ENCODE results near the gene TMEM184B.

Gene TMEM184B

GRCh38 chr22:38272373-38273134, at the start of gene TMEM184B:
TMEM184B (minus strand) TSS chr22:38273010; CDS start chr22:38247961, 25,049 bp downstream.
- DNase-seq: peak; percentile 86

DNA sequence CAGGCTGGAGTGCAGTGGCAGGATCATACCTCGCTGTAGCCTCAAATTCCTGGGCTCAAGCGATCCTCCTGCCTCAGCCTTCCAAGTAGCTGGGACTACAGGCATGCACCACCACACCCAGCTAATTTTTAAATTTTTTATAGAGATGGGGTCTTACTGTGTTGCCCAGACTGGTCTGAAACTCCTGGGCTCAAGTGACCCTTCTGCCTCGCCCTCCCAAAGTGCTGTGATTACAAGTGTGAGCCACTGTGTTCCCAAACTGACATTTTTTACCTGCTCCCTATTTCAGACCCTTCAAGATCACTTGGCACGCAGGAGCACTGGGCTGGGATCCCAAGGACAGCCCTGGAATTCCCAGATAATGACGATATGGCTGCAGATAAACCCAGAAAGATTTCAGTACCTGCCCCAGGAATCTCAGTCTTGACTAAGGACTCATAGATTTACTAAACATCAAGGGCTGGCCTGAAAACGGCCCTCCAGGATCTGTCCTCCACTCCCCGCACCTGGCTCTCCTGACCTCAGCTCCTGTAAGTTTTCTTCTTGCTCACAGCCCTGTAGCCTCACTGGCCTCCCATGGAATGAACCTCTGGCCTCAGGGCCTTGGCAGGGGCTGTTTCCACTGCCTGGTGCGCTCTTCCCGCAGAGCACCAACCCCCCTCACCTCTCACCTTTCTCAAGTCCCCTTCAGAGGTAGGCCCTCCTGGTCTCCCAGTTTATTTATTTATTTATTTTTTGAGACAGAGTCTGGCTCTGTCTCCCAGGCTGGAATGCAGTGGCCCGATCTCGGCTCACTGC, 48.0 kb upstream of the TMEM184B start:
- DNase-seq: no peak

DNA sequence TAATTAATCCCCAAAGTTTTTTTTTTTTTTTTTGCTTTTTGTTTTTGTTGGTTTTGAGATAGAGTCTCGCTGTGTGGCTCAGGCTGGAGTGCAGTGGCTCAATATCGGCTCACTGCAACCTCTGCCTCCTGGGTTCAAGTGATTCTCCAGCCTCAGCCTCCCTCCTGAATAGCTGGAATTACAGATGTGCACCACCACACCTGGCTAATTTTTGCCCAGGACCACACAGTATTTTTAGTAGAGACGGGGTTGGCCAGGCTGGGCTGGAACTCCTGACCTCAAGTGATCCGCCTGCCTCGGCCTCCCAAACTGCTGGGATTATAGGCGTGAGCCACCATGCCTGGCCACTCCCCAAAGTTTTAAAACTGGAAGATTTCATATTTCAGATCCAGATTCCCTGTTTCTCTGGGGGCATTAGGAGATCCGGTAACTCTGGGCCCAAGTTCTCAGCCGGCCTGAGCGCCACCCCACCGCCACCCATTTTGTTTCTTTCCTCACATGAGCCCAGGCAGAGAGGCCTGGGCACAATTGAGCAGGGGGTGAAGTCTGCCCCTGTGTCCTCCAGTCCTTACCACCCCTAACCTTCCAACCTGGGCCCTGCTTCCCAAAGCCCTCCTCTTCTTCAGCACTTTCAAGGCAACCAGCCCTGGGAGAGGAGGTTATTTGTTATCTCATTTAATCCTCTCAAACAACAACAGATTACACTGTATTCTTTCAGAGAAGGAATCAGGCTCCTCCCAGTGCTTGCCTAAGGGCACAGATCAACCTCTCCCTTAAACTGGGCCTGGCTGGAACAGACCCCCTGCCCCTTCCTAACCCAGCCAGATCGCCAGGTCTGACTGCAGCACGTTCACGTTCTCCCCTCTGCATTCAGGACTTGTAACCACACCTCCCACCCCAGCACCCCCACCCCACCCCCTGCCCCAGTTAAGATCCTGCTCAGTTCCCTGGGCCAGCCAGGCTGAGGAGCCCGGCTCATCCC, 46.3 kb upstream of the TMEM184B start:
- no peak for DNase-seq

GRCh38 chr22:38317995-38318715, 45.3 kb upstream of the TMEM184B start:
- peak; percentile 74 for DNase-seq

DNA sequence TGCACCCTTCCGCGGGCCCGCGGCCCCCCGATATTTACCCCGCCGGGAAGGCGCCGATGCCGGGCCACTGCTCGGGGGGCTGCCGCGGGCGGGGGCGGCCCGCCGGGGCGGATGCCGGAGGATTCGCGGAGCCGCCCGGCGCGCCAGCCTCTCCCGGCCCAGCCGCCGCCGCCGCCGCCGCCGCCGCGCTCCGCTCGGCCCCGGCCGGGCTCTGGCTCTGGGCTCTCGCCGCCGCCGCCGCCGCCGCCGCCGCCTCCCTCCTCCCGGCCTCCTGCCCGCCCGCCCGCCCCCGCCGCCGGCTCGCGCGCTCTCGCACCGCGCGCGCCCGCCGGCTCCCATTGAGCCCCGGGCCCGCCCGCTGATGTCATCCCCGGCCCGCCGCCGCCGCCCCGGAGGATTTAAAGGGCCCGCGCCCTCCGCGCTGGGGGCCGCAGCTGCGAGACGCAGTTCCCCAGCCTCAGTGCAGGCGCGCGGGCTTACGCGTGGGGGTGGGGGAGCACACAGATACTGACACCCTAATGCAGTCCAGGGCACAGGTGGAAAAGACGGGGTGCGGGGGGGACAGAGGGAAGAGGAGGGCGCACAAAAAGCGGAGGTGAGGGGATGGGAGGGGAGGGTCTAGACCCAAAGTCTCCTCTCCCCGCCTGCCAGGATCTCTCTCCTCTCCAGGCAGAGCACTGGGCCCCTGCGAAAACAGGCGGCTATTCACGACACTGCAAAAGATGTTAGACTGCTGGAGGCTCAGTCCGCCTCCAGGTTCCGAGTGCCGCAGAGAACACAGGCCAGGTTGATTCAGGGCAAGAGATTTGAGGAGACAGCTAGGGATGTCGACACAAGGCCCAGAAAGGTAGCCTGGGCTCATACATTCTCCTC, 44.5 kb upstream of the TMEM184B start, which contains the start of gene CSNK1E:
Gene CSNK1E, minus strand, starts transcription at position 312 of the 873 bp plus-strand sequence. CDS start 3,276 bp downstream, outside the sequence.
- DNase-seq: peak; percentile 65

- DNase-seq: peak; percentile 63
These were observed 43.7 kb upstream of the TMEM184B start for GRCh38 chr22:38316364-38317121.

- DNase-seq: peak; percentile 63
These were observed 43.1 kb upstream of the TMEM184B start for GRCh38 chr22:38315823-38316363.

DNA sequence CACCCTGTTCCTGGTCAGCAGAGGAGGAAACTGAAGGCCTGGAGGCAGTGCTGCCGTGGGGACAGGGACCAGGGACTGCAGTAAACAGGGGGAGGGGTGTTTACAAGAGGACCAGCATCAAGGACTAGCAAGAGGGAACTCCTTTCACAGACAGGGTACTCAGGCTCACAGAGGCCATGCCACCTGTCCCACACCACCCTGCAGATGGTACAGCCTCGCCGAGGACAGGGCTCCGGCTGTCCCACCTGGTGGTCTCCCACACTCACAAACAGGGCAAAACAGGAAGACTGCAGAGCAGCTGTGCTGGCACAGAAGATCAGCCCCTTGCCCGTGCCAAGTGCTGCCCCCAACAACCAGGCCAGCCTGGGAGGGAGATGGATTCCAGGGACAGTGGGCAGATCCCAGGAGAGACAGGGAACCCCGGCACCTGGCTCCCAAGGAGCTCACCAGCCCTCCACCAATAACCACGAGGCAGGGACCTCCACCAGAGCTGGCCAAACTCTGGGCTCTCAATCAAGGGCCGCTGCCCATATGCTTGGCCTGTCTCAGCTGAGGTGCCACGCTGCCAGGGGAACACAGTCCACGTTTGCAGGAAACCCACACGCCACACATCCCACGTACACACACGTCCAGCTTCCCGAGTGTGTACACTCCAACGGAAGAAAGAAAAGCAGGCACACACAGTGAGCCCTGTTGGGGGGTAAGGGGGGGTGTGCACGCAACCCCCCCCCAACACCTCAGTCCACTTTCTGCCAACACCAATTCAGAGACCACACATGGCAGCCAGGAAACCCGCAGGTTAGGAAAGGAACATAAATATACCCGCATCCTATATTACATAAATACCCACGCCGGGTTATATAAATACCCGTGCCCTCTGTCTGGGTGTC, 42.4 kb upstream of the TMEM184B start:
- no peak for DNase-seq

DNA sequence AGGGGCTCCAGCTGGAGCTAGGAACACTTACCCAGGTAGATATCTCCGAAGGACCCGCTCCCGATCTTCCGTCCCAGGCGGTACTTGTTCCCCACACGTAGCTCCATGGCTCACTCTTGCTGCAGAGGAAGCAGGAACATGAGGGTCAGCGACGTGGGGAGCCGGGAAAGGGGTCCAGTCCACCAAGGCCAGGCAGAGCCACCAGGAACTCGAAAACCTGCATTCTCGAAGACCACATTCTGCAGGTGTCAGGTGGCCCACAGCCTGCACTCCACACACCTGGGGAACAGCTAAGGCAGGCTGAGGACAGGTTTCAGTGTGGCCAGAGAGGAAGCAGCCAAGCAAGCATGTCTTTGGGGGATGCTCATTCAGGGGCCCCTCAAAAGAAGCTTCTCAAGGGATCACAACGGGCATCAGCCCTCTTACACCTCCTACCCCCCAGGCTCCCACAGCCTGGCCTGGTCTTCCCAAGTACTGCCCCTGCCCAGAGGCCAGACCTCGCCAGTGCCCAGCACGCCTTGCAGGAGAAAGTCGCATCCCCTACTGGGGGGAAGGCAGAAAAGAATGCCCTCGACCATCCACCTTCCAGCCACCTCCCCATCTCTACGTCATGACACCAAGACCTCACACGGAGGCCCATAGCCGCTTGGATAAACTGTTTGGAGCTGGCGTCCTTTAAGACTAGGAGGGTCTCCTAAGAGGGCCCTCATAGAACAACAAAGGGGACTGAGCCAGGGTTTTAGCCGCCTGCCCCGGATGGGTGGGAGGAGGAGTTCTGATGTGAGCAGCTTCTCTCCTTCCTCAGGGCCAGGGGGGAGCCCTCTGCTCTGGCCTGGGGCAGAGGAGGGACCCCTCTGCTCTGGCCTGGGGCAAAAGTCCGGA, 41.5 kb upstream of the TMEM184B start:
- DNase-seq: no peak

DNA sequence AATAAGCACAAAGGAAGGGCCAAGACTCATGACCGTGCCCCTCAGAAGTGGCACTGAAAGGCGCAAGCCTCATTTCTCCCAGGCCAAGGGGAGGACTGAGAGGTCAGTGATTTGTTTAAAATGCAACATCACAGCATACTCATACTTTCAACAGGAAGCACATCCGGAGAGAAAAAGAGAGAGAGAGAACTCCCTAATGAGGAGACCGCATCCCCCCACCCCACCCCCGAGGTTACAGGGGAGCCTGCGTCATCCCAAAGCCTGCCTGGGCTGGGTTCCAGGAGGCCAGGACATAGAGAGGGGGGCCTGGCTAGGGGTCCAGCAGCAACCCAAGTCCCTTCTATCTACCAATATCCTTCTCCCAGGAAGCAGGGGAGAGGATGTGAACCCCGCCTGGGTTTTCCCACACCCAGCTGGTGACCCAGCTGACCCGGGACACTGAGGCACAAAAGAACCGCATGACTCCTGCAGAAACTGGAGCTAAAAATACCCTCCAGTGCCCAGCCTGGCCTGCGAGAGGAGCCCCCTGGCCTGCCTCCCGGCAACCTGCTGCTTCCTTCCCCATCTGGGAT, 40.7 kb upstream of the TMEM184B start:
- DNase-seq: no peak

DNA sequence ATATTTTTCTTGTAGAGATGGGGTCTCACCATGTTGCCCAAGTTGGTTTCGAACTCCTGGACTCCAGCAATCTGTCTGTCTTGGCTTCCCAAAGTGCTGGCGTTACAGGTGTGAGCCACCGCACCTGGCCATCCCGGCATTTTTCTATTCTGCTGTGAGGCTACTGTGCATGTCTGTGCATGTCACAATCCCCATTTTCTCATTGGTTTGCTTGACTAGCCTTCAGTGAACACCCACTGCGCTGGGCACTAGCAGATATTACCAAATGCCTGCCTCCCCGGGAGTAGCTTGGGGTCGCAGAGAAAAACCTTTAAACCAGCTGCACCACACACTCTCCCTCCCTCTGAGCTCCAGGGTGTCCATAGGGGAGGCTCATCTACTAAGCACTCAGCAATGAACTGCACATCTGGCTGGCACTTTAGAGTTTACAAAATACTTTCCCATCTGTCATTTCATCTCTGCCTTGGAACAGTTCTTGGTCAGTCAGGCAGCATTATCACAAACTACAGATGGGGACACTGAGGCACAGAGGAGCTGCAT, 39.5 kb upstream of the TMEM184B start:
- DNase-seq: no peak

DNA sequence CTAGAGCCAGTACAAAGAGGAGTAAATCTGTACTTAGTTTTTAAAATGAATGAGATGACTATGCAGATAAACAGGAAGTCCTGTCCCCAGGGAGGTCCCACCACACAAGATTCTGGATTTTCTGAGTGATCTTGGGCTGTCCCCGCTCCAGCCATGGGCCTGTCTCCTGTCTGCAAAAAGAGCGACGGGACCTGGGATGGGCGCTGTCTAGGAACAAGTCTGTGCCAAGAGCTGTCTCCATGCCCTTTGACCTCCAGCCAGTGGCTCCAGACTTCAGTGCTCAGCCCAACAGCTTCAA, 38.5 kb upstream of the TMEM184B start:
- no peak for DNase-seq

DNA sequence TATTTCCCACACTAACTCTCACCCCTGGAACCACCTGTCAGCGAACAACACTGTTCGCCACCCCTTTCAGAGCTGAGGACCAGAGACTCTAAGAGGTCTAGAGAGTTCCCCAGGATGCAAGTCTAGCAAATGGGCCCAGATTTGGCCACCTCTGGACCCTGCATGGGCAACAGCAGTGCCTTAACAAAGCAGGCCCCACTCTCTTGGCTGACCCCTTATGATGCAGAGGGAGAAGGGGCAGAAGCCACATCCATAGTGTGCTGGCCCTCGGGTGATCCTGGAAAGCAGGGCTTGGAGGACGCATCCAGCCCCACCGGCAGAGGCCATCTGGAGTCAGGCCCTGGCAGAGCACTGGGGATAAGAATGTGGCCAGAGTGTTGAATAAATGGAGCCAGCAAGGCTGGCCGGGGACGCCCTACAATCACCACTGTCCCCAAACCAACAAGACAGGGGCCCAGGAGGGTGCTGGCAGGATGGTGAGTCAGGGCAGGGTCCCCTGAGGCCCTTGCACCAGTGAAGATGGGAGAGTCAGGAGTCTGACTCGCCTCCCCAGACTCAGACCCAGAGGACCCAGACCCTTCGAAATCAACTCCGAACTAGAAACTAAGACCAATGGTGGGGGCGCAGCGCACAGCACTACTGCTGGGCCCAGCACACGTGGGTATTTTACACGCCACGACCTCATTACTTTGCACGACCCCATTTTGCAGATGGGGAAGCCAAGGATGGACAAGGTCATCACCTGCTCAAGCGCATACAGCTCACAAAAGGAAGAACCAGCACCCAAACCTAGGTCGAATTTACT, 37.9 kb upstream of the TMEM184B start:
- DNase-seq: no peak

DNA sequence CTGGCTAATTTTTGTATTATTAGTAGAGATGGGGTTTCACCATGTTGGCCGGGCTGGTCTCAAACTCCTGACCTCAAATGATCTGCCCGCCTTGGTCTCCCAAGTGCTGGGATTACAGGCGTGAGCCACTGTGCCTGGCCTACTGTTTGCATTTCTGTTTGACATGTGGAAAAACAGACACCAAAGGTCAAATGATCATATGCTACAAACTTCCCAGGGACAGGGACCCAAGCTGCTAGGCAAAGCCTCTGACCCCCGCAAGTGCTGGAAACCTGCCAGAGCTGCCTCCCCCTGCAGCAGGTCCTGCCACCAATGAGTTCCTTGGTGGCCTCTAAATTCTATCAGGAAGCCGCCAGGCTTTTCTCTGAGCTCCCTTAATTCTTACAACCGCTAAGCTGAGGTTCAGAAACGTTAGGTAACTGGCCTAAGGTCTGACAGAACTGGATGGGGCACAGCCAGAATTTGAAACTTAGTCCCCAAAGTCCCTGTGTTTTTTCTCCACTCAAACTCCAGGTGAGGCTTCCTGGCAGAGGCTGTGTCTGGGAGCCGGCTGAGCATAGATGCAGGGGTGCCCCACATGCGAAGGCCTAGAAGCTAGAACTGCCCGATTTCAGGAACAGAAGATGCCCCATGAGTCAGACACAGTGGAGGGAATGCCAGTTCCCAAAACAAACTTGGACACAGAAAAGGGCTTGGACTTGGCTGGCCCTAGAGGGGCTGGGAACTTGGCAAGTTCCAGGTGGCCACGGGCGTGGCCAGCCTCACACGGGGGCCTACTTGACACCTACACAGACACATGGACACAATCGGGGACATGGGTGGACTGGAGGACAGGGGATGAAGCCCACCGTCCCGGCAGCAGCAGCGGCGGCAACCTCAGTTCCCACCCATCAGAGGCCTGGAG, 37.1 kb upstream of the TMEM184B start:
- no peak for DNase-seq

DNA sequence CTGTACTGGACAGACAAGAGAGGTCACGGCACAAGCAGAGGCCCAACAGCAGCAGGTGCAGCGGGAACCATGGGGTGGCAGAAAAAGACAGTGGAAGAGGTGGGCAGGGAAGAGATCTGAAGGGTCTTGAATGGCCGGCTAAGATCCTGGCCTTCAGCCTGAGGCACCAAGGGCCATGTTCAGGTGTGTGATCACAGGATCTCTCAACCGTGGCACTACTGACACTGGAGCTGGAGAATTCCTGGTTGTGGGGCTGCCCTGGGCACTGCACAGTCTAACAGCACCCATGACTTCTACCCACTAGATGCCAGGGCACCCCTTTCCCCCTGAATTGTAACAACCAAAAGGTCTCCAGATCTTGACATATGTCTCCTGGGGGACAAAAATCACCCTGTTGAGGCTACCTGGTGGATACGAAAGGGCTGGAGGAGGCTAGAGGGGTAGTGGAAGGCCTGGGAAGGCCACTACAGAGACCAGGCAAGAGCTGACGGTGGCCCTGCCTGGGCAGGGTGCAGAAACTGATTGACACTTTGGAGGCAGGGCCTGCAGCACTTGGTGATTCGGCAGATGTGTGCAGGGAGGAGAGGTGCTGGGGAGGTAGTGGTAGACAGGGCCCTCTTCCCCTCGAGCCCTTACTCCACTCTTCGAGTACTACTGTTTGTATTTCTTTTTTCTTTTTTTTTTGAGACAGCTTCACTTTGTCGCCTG, 36.1 kb upstream of the TMEM184B start:
- DNase-seq: no peak
